KG1 (cell line): ENCODE data around the gene APCDD1L.
"Not testable (repeated sequence)": the region's sequence is repeated elsewhere in the genome, so short reads cannot be mapped to it uniquely, and the experiment has no call there.

ENCODE experiments used
- DNase-seq: peaks from one replicate; lab custom pipeline; 2025; lab: John Stamatoyannopoulos, UW

APCDD1L gene

GRCh38 chr20:58440021-58440767 is 75.0 kb downstream of the APCDD1L start:
- no peak for DNase-seq

- DNase-seq = no peak
These were observed 76.0 kb downstream of the APCDD1L start for GRCh38 chr20:58438970-58439808.

- no peak for DNase-seq
These were observed 78.1 kb downstream of the APCDD1L start for GRCh38 chr20:58436868-58437645.

GRCh38 chr20:58435237-58435636 is 80.0 kb downstream of the APCDD1L start:
- no peak for DNase-seq

GRCh38 chr20:58434326-58434725 is 80.9 kb downstream of the APCDD1L start:
- no peak for DNase-seq

- no peak for DNase-seq
These were observed 81.4 kb downstream of the APCDD1L start for GRCh38 chr20:58433759-58434158.

GRCh38 chr20:58433029-58433647 is 82.1 kb downstream of the APCDD1L start:
- DNase-seq = no peak

- no peak for DNase-seq
These were observed 82.8 kb downstream of the APCDD1L start for GRCh38 chr20:58432186-58432954.

GRCh38 chr20:58431134-58431533 is 84.1 kb downstream of the APCDD1L start:
- no peak for DNase-seq

GRCh38 chr20:58429303-58429702 is 85.9 kb downstream of the APCDD1L start:
- DNase-seq = no peak

GRCh38 chr20:58428364-58428763 is 86.8 kb downstream of the APCDD1L start:
- DNase-seq = no peak

GRCh38 chr20:58427571-58427970 is 87.6 kb downstream of the APCDD1L start:
- not testable (repeated sequence) for DNase-seq

- DNase-seq = no peak
These were observed 90.8 kb downstream of the APCDD1L start for GRCh38 chr20:58424218-58424969.

- DNase-seq = no peak
These were observed 93.7 kb downstream of the APCDD1L start for GRCh38 chr20:58421497-58421850.

GRCh38 chr20:58420798-58421496 is 94.3 kb downstream of the APCDD1L start:
- DNase-seq = no peak

- no peak for DNase-seq
These were observed 96.0 kb downstream of the APCDD1L start for GRCh38 chr20:58418949-58419748.

- no peak for DNase-seq
These were observed 97.8 kb downstream of the APCDD1L start for GRCh38 chr20:58417438-58417837.

- no peak for DNase-seq
These were observed 98.4 kb downstream of the APCDD1L start for GRCh38 chr20:58416835-58417234.

GRCh38 chr20:58416057-58416456 is 99.1 kb downstream of the APCDD1L start:
- DNase-seq = no peak
